ENCODE measurements around the gene NUDT17.

Gene NUDT17

GRCh38 chr1:145893306-145894055 lies 48.1 kb downstream of the NUDT17 start (continued):
- TF ChIP-seq PATZ1 (CRISPR knock-in tag; IDR thresholded peaks at IDR 0.05; ENCODE audit: borderline replicate concordance), result no peak
- no peak for TF ChIP-seq CSDC2 (CRISPR knock-in tag; IDR thresholded peaks at IDR 0.05)
- no peak for TF ChIP-seq ZFP30 (CRISPR knock-in tag; IDR thresholded peaks at IDR 0.05)
- no peak for TF ChIP-seq TSHZ2 (CRISPR knock-in tag; IDR thresholded peaks at IDR 0.05)
- no peak for TF ChIP-seq OSR1 (CRISPR knock-in tag; IDR thresholded peaks at IDR 0.05)
- no peak for TF ChIP-seq BACH2 (CRISPR knock-in tag; IDR thresholded peaks at IDR 0.05; ENCODE audit: borderline replicate concordance)
- no peak for TF ChIP-seq ZFP3 (CRISPR knock-in tag; IDR thresholded peaks at IDR 0.05)

GRCh38 chr1:145895471-145895870 lies 50.0 kb downstream of the NUDT17 start:
- TF ChIP-seq RARB (CRISPR knock-in tag; IDR thresholded peaks at IDR 0.05), result no peak
- ATAC-seq, result no peak

- TF ChIP-seq PATZ1 (CRISPR knock-in tag; IDR thresholded peaks at IDR 0.05; ENCODE audit: borderline replicate concordance), result no peak
- TF ChIP-seq ZC3H10 (CRISPR knock-in tag; IDR thresholded peaks at IDR 0.05), result no peak
- no peak for TF ChIP-seq TSHZ2 (CRISPR knock-in tag; IDR thresholded peaks at IDR 0.05)
- no peak for TF ChIP-seq SNAI2 (CRISPR knock-in tag; IDR thresholded peaks at IDR 0.05)
- no peak for TF ChIP-seq PPARA (CRISPR knock-in tag; IDR thresholded peaks at IDR 0.05; ENCODE audit: borderline replicate concordance)
- TF ChIP-seq ESRRG (CRISPR knock-in tag; IDR thresholded peaks at IDR 0.05), result no peak
- no peak for TF ChIP-seq BACH2 (CRISPR knock-in tag; IDR thresholded peaks at IDR 0.05; ENCODE audit: borderline replicate concordance)
- TF ChIP-seq RARB (CRISPR knock-in tag; IDR thresholded peaks at IDR 0.05), result no peak
- no peak for ATAC-seq
These were observed 52.5 kb downstream of the NUDT17 start for GRCh38 chr1:145897969-145898368.

Data from SK-N-SH treated with all-trans-retinoic acid at 6 μM for 48 hours (cell line).